Measurements from ENCODE around the gene SERPING1.

- TF ChIP-seq MAX (IDR thresholded peaks at IDR 0.05) (no peak), EP300 (IDR thresholded peaks at IDR 0.05; ENCODE audit: borderline replicate concordance) (no peak), NFIC (IDR thresholded peaks at IDR 0.05) (no peak)
Observed at GRCh38 chr11:57639321-57640067, 42.0 kb downstream of the SERPING1 start.

Data from Ishikawa (cell line).